ENCODE data around the gene BACE1-AS.

GRCh38 chr11:117284053-117284452, 7.1 kb upstream of the BACE1-AS start:
- TF ChIP-seq CTCF (conservative IDR thresholded peaks at IDR 0.05; ENCODE audit: low read depth, low read length): no peak
- no peak for TF ChIP-seq EZH2 (IDR thresholded peaks at IDR 0.05; ENCODE audit: borderline replicate concordance, low read depth, low read length, poor library complexity, severe bottlenecking)

Data from A673 (cell line).